Activated CD4-positive, alpha-beta T cell treated with anti-CD3 and anti-CD28 coated beads for 4 hours (primary cell): Measurements from ENCODE around the gene TIGD2.
"Not testable (repeated sequence)": the region's sequence is repeated elsewhere in the genome, so short reads cannot be mapped to it uniquely, and the experiment has no call there.

Experiments
- DNase-seq, 2 donors: peaks; one replicate each; pipeline ENCODE4 v3.0.0-alpha.2; 2020

The TIGD2 gene

DNA sequence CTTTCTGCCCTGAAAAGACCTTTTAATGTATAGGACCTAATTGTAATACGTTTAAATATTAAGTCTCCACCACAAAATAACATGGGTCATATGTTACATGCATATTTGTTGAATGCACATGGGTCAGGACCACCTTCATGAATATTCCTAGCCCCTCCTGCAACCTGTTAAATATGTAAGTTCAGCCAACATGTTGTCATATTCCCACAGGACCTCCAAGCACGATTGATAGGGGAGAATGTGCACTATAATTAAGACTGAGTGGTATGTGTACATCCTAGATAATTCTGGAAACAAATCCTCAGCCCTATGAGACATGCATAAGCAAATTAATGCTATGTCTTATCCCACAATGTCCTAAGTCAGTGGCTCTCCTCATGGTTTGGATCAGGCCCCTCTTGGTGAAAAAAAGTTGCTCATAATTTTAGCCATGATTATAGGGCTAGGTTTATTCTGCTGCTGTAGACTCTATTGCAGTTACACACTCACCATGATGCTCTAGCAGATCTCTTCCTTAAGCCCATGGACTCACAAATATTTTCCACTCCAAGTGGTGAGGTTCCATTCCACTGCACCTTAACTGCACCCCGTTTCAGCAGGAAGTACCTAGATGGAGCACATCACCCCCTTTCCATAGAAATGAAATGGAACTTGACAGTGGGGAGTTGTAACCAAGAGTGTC is 10.2 kb downstream of the TIGD2 start:
- no peak for DNase-seq

DNA sequence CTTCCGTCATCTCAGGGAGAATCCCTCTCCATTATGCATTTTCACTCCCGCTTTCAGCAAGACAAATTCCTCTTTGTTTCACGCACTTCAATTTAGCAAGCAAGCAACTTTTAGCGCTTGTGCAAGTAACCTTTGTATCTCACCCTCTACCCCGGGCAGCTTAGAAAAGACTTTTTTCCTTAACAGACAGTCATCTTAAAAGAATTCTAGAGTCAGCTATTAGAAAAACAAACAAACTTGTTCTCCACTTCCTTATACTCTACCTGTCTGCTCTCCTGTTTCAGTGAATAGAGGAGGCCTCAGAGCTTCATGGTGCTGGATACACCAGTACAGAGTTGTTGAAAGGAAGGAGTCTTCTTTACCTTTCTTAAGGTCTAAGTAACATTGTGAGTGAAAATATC is 12.1 kb downstream of the TIGD2 start:
- no peak for DNase-seq

GRCh38 chr4:89125901-89126782 is 14.8 kb downstream of the TIGD2 start:
- DNase-seq = no peak

- DNase-seq = no peak
These were observed 17.8 kb downstream of the TIGD2 start for GRCh38 chr4:89129080-89129640.

DNA sequence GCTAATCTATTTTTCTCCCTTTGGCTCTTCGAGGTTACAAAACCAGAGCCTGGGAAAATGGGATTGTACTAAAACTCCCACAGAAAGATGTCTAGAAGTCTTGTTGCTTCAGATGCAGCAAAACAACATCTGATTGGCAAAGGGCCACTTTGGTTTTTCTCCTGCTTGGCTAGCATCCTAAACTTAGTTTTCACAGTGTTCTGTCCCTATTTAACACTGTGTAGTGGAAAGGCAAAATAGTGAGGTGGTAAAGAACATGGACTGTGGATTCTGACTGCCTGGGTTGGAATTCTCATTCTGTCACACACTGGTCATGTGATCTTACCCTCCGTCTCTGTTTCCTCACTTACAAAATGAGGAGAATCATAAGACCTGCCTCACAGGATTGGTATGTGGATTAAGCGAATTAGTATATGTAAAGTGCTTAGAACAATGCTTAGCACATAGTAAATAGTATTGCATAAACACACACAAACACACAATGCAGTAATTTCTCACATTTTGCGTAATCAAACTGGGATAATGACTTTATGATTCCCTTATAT is 23.5 kb downstream of the TIGD2 start:
- no peak for DNase-seq

DNA sequence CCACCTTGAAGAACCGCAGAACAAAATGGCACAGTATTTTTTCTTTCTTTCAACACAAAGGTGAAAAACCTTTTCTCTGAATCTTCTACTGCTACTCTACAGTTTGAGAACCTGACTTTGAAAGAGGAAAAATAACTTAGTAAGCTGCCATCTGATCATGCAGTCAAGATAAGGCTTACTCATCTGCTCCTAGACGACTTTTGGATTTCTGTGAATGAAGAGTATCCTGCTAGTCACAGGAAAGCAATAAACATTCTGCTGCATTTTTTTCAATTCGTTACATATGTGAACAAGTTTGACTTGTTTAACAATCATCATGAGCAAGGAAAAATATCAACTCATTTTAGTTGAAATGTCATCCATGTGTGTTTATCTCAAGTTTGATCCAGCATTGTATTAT is 25.2 kb downstream of the TIGD2 start:
- no peak for DNase-seq

- DNase-seq = no peak
These were observed 25.9 kb downstream of the TIGD2 start for GRCh38 chr4:89137231-89137630.

- DNase-seq = no peak
These were observed 26.4 kb downstream of the TIGD2 start for GRCh38 chr4:89137695-89138094.

DNA sequence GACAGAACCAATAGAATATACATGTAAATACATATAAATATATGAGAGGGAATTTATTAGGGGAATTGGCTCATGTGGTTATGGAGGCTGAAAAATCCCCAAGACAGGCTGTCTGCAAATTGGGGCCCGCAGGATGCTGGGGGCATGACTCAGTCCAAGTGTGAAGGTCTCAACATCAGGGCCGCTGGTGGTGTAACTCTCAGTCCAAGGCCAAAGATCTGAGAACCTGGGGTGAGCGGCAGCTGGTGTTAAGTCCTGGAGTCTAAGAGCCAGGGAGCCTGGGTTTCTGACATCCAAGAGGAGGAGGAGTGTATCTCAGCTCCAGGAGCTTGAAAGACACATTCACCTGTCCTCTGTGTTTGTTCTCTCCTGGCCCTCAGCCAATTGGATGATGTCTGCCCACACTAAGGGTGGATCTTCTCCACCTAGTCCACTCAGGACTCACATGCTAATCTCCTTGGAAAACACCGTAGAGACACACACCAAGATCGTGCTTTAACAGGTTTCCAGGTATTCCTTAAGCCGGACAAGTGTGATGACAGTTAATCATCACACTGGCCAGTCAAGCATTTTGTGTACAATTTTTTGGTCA is 28.9 kb downstream of the TIGD2 start:
- DNase-seq = no peak

- no peak for DNase-seq
These were observed 31.6 kb downstream of the TIGD2 start for GRCh38 chr4:89142691-89143669.

GRCh38 chr4:89144652-89145051 is 33.3 kb downstream of the TIGD2 start:
- not testable (repeated sequence) for DNase-seq

DNA sequence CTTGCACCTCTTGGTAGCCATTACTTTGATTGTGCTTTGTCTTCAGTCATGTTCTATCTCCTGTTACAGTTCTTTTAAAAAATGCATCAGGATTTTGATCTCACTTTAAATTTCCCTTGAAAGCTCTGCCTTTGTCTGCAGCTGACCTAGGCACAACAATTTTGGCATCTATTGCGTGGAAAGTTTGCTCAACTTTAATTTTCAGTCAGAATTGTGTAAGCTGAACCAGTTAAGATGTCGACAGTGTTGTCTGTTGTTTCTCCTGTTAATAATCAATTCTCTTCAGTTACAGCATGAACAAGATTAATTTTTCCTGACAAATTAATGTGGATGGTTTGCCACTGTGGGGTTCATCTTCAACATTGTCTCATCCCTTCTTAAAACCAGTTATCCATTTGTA is 34.9 kb downstream of the TIGD2 start:
- no peak for DNase-seq

- DNase-seq = no peak
These were observed 41.6 kb downstream of the TIGD2 start for GRCh38 chr4:89152972-89153371.

DNA sequence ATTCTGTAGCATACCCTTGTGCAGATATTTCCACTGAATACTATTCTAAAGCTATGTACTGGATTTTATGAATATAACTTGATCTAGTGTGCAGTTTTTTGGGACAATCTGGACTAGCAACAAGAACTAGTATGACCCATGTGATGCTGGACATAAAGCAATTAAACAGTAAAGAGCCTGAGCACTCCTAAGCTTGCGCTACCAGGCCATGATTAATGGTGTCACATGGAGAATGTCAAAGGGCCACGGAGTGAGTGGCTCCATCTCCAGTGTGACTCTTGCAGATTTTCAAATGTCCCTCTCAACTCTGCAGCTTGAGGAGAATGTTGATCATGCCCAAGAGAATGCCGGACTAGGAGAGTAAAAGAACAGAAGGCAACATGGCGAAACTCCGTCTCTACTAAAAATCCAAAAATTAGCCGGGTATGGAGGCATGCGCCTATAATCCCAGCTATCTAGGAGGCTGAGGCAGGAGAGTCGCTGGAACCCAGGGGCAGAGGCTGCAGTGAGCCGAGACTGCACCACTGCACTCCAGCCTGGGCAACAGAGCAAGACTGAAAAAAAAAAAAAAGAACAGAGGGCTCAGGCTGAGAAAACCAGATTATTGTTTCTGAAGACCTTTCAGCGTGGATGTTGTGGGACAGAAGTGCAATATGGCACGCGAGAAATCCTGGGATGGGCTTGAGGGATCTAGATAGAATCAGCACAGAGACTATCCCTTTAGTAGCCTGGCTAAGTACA is 45.0 kb downstream of the TIGD2 start:
- no peak for DNase-seq

DNA sequence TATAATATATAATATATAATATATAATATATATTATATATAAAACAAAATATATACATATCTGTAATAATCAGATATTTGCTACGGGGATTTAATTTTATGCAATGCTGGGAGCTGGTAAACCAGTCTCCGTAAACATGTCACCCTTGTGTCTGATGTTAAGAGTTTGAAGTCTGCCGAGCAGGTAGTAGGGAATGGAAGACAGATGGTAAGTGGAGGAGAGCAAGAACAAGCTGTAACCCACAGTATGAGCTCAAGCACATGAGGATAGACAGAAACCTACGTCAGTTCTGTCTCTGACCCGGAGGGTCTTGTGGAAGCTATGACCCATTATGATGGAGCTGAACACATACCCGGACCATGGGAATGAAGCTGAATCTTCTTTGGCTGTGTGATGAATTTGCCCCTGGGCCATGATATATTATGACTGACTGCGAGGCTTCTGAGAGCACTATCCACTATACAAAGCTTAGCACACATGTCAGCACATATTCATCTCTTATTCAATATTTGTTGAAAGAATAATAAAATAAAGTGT is 46.2 kb downstream of the TIGD2 start:
- no peak for DNase-seq

DNA sequence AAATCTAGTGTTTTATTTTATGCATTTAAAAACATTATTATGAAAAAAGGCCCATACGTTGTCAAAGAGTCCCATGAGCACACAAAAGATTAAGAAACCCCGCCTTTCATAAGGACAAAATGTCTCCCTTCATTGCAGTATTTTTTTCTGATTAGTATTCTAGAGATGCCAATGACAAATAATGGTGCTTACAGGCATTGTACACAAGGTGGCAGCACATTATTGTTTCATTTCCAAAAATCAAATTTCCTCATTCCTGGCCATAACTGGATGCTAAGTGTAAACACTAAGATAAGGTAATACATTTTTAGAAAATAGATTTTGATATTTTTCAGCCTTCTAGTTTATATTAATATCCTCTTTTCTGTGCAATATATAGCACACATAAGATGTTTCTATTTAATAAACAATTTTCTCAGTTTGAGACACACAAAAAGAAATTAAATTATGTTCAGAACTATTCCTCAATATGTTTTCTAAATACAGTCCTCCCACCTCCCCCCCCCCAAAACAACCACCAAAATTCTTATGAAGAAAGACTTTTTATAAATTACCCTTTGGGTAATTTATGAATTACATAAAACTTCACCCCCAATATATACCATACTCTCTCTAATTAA is 47.7 kb downstream of the TIGD2 start:
- peak in 1 of 2 donors; percentile 3 for DNase-seq

DNA sequence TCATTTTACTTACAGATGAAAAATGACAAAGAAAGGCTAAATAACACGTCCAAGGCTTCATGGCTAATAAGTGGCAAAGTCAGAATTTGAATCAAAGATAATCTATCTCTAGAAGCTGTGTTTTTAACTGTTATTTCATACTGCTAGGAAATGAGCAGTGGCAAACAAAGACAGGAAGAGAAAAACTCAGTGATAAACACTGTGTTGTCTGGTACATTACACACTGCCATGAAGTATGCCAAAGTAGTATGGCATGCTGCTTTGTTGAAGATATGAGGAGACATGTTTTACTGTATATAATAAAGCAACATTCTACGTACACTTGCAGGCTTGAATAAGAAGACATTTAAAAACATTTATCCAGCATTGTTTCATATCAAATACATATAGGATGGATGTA is 49.5 kb downstream of the TIGD2 start:
- no peak for DNase-seq

DNA sequence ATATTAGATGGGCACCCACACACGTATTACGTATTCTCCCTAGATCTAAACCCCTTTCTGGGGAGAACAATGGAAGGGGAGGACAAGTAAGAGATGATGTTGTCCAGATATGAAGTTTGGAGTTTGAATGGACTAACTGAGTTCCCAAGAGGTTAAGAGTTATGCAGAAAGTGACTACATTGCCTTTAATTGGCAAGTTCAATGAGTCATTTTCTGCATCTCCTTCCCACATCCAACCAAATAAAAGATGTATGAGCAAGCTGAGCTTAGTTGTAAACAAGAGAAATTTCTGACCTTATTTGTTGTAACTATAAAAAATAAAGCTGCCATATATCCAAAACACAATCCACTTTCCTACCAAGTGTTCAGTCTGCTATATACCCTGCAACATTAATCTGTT is 50.5 kb downstream of the TIGD2 start:
- DNase-seq = no peak

DNA sequence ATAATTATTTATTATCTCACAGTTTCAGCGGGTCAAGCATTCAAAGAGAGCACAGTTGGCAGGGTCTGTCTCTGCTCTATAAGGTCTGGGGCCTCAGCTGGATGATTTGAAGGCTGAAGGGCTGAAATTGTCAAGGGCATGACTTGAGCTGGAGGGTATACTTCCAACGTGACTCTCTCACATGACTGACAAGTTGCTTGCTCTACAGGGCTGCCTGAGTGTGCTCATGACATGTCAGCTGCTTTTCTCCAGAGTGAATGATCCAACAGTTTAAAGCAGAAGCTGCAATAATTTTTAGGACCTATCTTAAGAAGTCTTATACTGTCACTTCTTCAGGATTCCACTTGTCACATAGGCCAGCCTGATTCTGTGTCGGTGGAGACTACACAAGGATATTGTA is 51.2 kb downstream of the TIGD2 start:
- DNase-seq = no peak

GRCh38 chr4:89162987-89163386 is 51.7 kb downstream of the TIGD2 start:
- no peak for DNase-seq

DNA sequence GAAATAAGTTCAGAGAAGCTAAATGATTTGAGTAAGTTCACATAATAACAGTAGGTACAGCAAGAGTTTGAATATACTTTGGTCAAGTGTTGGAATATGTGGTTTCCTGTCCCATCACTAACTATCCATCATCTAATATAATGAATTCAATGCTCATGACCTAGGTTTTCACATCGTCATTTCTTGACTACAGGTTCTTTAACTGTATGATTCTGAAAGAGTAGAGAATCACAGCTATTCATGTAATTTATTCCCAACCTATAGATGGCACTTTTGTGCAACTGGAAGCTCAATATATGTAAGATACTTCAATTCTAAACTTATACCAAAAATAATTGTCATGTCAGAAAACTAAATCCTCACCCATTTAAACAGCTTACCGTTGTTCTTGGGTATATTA is 53.1 kb downstream of the TIGD2 start:
- no peak for DNase-seq
